Activated T-cell treated with anti-CD3 and anti-CD28 coated beads, Interleukin-2, amount 50 U/mL, for 4 hours (primary cell): ENCODE data around the gene STXBP6. TPM values are rescaled to one million over a fixed set of nuclear protein-coding genes. Genes with fewer than 3 reads are reported as not detected.

ENCODE experiments used
- ATAC-seq, 2 donors: fragments of 200-7000 bp; cut with Tn5 transposase; one replicate each; pipeline ENCODE4 v1.10.0; 2021
- DNase-seq: peaks from one replicate; pipeline ENCODE4 v3.0.0-alpha.2; 2020
- H3K27me3 Mint-ChIP-seq: one replicate; pipeline ENCODE4 v1.8.0; 2021; ENCODE audit warnings: low read depth, mixed read lengths
- H3K36me3 Mint-ChIP-seq: one replicate; pipeline ENCODE4 v1.8.0; 2022; ENCODE audit warnings: mixed read lengths; ENCODE audit not compliant: insufficient read depth
- H3K4me1 Mint-ChIP-seq: one replicate; pipeline ENCODE4 v1.8.0; 2021; ENCODE audit warnings: low read depth, mixed read lengths
- H3K4me3 Mint-ChIP-seq: one replicate; pipeline ENCODE4 v1.8.0; 2021; ENCODE audit warnings: mild to moderate bottlenecking, moderate library complexity, mixed read lengths
- H3K9me3 Mint-ChIP-seq: one replicate; pipeline ENCODE4 v1.8.0; 2021; ENCODE audit warnings: mixed read lengths
- total RNA-seq, 3 donors: library from RNA; stranded (reverse); gene quantifications; one replicate each; pipeline ENCODE4 v1.2.1, GENCODE V29; 2021

STXBP6 gene
- total RNA-seq, 3 donors from 2014 or later = 0.18 TPM; not detected in 2

DNA sequence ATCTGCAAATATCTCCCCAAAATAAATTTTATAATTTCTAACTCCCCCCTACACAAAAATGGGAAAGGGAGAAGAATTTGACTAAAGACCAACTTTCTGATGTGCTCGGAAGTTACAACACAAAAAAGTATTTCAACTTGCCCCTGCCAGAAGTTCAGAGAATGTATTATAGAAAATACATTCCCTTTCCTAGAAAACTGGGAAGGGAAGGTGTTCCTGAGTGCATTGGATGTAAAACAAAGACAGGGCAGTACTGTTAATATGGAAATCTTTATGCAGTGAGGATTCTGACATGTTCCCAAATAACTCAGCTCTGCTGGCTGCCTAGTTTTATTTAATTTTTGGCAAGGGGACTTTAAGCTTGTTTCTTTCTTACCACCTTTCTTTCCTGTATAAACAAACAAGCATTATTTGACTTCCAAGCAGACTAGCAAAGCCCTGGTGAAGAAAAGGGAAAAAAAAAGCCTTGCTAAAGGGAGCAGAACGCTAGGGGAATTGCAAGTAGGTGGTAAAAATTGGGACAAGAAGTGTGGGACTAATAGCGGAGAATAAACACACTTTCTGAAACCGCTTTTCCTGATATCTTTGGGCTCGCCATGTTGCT lies 124.1 kb downstream of the STXBP6 start:
- no peak for DNase-seq
- no peak for ATAC-seq
- Mint-ChIP-seq H3K36me3 (no peaks in the 10 kb centered on the region), H3K9me3 (no peaks in the 10 kb centered on the region), H3K4me1 (no peaks in the 10 kb centered on the region), H3K4me3 (no peak overlapping the region), H3K27me3 (peaks cover 15% of the 10 kb centered on the region)

DNA sequence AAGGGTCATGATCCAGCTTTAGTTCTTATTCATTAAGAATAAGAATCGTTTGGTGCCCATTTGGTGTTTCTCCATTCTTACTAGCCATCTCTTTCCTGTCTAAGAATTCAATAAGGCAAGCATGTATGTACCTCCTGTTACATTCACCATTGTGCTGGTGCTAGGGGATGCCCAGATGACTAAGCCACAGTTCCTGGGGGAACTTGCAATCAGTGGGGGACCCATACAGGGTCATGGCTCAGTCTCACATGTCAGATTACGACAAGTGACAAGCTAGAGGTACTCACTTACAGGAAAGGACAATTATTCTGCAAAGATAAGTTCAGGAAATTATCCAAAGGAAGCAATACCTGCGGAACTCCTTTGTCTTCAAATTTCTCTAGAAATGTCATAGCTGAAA lies 125.4 kb downstream of the STXBP6 start:
- H3K27me3 Mint-ChIP-seq = peaks cover 15% of the 10 kb centered on the region
- no peak for DNase-seq
- H3K36me3 Mint-ChIP-seq = no peaks in the 10 kb centered on the region
- H3K9me3 Mint-ChIP-seq = no peaks in the 10 kb centered on the region
- H3K4me1 Mint-ChIP-seq = no peaks in the 10 kb centered on the region
- no peak overlapping the region for H3K4me3 Mint-ChIP-seq
- no peak for ATAC-seq

DNA sequence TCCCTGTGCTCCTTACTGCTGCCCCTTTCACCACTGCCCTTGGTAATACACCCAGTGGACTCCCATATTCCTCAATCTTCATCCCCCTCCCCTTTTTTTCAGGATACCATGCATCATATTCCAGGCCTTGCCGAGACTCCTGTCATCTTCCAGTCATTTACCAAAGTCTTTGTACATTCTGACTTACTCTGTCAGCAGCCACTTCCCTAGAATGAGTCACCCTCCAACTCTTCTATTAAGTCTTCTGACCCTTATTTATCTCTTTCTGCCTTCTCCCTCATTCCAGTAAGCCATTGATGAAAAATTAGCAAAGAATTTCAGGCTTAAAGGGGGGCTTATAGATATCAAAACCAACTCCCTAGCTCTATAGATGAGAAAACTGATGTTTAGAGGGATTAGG lies 128.0 kb downstream of the STXBP6 start:
- no peak for DNase-seq
- H3K36me3 Mint-ChIP-seq = no peaks in the 10 kb centered on the region

DNA sequence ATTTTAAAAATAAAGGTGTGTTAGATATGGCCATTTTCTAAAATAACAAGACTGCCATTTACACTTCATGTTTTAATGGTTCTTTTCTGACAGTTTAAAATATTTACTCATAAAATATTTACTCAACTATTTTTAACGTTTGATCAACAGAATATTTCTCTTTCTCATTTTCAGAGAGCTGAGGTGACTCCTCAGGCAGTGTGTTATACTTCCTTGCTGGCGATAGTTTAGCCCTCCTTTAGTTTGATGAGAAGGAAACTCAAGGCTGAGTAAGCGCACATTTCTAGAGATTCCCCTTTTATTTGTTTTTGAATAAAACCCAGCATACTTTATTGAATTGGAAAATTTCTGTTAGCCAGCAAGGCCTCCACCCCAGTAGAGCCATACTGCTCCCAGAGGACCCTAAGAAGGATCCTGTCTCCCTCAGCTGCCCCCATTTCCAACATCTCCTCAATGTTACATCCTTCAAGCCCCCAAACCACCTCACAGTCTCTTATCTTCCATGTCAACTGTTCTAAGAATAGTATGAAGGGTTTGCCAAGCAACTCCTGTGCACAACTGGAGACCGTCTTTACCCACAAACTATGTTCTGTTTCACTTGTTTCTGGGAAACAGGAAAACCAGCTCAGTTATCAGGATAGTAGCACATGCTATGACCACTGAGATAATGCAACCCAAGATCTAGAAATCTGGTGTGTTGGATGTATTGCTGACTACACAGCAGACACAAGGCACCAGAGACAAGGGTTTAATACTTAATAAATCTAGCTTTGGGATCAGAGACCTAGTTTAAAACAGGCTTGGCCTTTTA lies 129.5 kb downstream of the STXBP6 start:
- Mint-ChIP-seq H3K9me3 (no peaks in the 10 kb centered on the region), H3K27me3 (peaks cover 18% of the 10 kb centered on the region)
- no peak for DNase-seq

More for the DNA sequence above, 128.0 kb downstream of the STXBP6 start:
- no peak overlapping the region for H3K4me3 Mint-ChIP-seq
- no peaks in the 10 kb centered on the region for H3K9me3 Mint-ChIP-seq
- H3K27me3 Mint-ChIP-seq = peaks cover 18% of the 10 kb centered on the region
- H3K4me1 Mint-ChIP-seq = no peaks in the 10 kb centered on the region
- no peak for ATAC-seq

DNA sequence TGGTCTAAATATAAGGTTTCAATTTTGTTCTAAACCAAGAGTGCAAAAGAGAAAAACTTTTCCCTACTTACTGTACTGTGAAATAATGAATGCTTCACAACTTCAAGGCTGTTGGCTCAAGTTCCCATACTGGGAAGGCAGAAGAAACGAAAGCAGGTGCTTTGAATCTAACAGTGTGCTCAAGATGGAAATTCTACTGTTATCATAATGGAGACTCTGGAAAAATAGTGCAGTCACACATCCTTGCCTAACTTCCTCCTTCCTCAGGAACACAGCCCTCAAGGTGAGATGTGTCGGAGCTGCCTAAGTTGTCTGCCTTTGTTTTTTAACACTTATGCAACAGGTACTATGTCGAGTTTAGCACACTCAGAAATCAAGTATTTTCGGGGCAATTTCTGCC lies 131.1 kb downstream of the STXBP6 start:
- H3K4me1 Mint-ChIP-seq = no peaks in the 10 kb centered on the region
- H3K27me3 Mint-ChIP-seq = peaks cover 18% of the 10 kb centered on the region
- no peak overlapping the region for H3K4me3 Mint-ChIP-seq
- DNase-seq (no peak), ATAC-seq (no peak)
- no peaks in the 10 kb centered on the region for H3K36me3 Mint-ChIP-seq
- no peaks in the 10 kb centered on the region for H3K9me3 Mint-ChIP-seq

More for the DNA sequence above, 129.5 kb downstream of the STXBP6 start:
- no peaks in the 10 kb centered on the region for H3K4me1 Mint-ChIP-seq
- no peak overlapping the region for H3K4me3 Mint-ChIP-seq
- ATAC-seq = no peak
- no peaks in the 10 kb centered on the region for H3K36me3 Mint-ChIP-seq

DNA sequence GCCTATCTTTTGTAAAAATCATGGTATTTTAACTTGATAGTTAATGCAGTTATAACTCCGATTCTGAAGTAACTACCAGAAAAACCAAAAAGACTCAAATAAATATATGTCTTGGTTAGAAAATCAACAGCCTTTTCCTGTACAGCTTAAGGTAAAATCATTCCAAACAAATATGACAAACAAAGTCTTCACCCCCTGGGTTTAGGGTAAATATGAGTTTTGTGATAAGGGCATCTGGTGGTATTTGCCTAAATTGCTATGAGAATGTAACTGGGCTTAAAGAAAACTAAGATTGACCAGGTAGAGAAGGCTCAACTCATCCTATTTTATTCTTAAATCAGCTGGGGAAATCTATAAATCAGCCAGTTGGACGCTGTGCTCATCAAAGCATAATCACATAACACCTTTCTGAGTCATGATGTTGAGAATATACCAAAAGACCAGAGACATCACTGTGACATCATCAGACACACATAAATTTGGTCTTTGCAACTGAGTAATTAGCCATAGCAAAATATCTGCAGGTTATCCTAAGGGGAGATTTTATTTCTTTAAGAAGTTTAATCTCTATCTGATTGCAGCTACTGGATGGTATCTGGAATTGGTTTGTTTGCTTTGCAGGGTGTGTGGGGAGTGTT lies 133.9 kb downstream of the STXBP6 start:
- DNase-seq = no peak
- Mint-ChIP-seq H3K4me3 (no peak overlapping the region), H3K27me3 (peaks cover 17% of the 10 kb centered on the region), H3K9me3 (no peaks in the 10 kb centered on the region), H3K36me3 (no peaks in the 10 kb centered on the region), H3K4me1 (no peaks in the 10 kb centered on the region)
- no peak for ATAC-seq

DNA sequence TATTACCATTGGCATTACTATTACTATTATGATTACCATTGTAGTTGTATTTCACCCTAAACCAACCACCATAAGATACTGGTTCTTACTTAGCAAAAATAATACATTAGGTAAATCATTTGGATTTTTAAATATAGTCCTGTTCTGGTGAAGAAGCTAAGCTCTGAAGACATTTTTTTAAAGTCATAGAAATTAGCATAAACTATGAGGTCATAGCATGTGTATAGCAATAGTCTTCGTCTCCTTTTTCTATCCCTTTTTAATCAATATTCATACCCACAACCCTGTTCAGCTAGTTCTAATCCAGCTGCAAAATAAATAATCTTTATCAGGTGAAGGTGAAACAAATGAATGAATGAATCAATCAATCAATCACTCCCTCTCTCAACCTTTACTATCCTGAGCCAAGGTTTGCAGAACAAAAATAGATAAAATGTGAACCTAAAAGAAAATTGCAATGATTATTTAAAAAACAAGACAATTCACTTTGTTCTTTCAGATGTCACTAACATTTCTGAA lies 134.5 kb downstream of the STXBP6 start:
- no peaks in the 10 kb centered on the region for H3K9me3 Mint-ChIP-seq
- H3K36me3 Mint-ChIP-seq = no peaks in the 10 kb centered on the region
- no peaks in the 10 kb centered on the region for H3K4me1 Mint-ChIP-seq
- ATAC-seq = no peak
- DNase-seq = no peak
- H3K4me3 Mint-ChIP-seq = no peak overlapping the region
- H3K27me3 Mint-ChIP-seq = peaks cover 18% of the 10 kb centered on the region

DNA sequence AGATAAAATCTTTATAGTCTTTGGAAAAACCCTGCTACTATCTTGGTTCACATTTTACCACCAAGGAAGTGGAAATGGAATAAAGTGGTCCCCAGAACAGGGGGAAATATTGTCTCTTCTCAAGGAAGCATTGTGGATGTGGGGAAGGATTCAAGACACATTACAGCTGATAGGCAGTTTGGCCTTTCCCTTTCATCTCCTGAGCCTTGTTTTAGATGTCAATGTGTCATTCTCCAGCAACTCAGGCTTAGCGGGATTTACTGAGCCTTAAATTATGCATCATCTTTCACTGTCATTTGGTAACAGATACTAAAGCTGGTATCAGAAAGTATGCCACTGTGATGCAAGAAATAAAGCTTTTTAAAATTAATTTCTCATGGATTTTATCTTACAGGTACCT lies 136.2 kb downstream of the STXBP6 start:
- no peaks in the 10 kb centered on the region for H3K36me3 Mint-ChIP-seq
- H3K4me1 Mint-ChIP-seq = no peaks in the 10 kb centered on the region
- ATAC-seq (no peak), DNase-seq (no peak)
- H3K27me3 Mint-ChIP-seq = peaks cover 20% of the 10 kb centered on the region
- H3K4me3 Mint-ChIP-seq = no peak overlapping the region
- H3K9me3 Mint-ChIP-seq = no peaks in the 10 kb centered on the region

DNA sequence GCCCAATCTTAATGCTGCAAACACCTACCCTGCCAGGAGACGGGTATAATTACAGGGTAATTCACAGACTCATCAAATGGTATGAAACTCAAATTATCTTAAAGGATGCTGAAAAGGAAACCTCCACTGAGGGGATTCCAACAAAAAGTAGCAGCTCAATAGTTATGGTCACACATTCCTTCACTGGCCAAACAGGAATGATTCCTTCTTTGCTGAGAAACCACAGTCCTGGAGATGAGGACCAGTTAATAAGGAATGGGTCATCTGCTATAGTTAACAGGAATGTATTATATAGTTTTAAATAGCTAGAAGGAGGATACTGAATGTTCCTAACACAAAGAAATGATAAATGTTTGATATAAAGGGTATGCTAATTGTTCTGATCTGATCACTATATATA lies 136.9 kb downstream of the STXBP6 start:
- Mint-ChIP-seq H3K4me1 (no peaks in the 10 kb centered on the region), H3K4me3 (no peak overlapping the region), H3K9me3 (no peaks in the 10 kb centered on the region), H3K36me3 (no peaks in the 10 kb centered on the region), H3K27me3 (peaks cover 20% of the 10 kb centered on the region)
- ATAC-seq (no peak), DNase-seq (no peak)

DNA sequence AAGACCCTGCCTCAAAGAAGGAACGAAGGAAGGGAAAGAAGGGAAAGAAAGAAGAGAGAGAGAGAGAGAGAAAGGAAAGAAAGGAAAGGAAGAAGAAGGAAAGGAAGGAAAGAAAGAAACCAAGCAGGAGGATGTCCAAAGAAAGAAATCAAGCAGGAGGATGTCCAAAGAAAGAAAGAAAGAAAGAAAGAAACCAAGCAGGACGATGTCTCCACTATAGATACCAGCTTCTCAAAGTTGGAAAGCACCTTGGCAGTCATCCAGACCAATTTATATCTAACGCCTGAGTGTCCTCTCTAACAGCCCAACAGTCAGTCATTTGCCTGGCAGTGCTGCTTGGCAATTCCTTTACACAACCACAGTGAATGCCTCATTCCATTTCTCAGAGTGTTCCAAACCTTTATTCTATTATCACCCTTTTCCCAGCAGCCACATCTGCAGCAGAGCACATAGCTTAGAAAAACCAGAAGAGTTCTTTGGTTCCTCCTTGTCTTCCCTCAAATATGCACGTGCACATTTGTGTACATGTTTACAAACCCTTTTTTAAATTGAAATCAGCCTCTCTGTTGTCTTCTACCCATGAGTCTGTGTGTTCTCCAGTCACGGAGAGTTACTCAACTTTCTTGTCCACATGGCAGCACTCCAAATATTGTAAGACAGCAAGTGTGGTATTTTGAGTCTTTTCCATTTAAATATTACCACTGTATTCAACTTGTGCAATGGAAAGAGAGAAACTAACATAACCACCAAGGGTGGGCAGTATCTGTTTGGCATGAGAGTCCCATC lies 138.4 kb downstream of the STXBP6 start:
- Mint-ChIP-seq H3K9me3 (no peaks in the 10 kb centered on the region), H3K27me3 (peaks cover 24% of the 10 kb centered on the region), H3K4me3 (no peak overlapping the region), H3K4me1 (no peaks in the 10 kb centered on the region), H3K36me3 (no peaks in the 10 kb centered on the region)
- ATAC-seq (no peak), DNase-seq (no peak)

DNA sequence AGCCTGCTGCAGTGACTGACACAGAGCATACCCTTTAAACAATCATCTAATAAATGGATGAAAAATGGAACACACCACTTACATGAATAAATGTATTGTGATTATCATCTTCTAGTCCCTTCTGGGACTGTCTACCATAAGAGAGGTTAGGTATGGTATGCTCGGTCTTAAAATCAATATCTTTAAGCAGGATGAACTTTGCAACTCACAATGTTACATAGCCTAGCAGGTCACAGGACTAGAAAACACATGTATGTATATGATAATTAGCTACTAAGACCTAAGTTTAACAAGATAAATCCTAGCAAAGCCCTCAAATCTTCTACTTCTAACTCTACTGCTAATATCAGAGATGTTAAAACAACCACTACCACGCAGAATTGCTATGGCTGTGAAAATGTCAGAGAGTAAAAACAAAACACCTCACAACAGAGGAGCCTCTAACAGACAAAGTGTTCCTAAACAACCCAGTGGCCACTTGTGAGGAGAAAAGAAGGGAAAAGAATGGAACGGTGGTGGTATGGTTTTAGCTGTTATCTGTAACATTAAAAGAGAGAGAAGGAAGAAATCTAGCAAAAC lies 139.4 kb downstream of the STXBP6 start:
- H3K36me3 Mint-ChIP-seq = no peaks in the 10 kb centered on the region
- no peak for DNase-seq
- ATAC-seq = no peak
- peaks cover 20% of the 10 kb centered on the region for H3K27me3 Mint-ChIP-seq
- H3K9me3 Mint-ChIP-seq = no peaks in the 10 kb centered on the region
- H3K4me1 Mint-ChIP-seq = no peaks in the 10 kb centered on the region
- H3K4me3 Mint-ChIP-seq = no peak overlapping the region

DNA sequence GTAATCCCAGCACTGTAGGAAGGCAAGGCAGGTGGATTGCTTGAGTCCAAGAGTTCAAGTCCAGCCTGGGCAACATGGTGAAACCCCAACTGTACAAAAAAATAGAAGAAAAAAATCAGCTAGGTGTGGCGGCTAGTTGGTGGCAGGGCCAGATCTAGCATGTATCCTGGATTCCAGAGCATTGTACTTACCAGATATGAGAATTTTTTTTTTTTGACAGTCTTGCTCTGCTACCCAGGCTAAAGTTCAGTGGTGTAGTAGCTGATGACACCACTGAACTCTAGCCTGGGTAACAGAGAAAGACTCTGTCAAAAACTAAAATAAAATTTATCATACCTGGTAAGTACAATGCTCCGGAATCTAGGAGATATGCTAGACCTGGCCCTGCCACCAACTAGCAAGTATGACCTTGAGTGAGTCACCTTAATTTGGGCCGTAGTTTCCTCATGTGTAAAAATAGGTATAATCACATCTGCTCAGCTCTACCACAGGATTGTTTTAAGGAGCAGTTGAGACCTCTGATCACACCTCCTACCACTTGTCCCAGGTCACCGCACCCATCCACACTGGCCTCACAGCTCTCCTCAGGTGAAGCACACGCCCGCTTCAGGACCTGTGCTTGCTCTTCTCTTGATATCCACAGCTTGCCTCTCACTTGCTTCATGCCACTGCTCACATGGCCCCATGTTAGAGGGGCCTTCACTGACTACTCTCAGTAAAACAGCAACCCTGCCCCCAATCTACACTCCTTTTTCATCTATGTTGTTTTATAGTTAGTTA lies 140.2 kb downstream of the STXBP6 start:
- H3K9me3 Mint-ChIP-seq = no peaks in the 10 kb centered on the region
- H3K27me3 Mint-ChIP-seq = peaks cover 20% of the 10 kb centered on the region
- DNase-seq (no peak), ATAC-seq (no peak)
- no peak overlapping the region for H3K4me3 Mint-ChIP-seq
- no peaks in the 10 kb centered on the region for H3K36me3 Mint-ChIP-seq
- no peaks in the 10 kb centered on the region for H3K4me1 Mint-ChIP-seq

DNA sequence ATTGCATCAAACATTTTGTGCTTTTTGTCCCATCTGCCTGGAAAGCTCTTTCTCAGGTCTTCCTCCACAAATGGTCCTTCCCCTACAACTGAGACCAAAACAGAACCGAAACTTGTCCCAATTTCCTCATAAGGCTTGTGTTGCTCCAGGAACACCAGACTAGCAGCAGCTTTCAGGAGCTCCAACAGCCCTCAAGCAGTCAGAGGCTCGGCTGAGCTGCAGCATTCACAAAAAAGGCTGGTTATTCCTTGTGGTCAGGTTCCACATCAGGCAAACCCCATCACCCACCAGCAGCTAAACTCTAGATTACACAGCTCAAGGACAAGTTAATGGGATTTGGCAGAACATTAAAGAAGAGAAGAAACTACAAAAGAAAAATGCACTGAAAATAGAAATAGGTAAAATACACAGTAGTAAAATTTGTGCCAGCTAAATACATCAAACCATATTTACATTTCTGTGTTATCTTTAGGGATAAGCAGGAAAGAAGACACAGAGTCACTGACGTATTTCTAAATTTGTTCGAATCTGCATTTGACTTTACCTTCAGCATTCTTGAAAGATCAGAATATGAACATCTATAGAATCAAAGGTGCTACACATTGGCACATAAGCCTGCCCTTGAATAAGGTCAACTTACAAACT lies 141.2 kb downstream of the STXBP6 start:
- no peaks in the 10 kb centered on the region for H3K9me3 Mint-ChIP-seq
- peaks cover 17% of the 10 kb centered on the region for H3K27me3 Mint-ChIP-seq
- H3K4me1 Mint-ChIP-seq = no peaks in the 10 kb centered on the region
- H3K4me3 Mint-ChIP-seq = no peak overlapping the region
- H3K36me3 Mint-ChIP-seq = no peaks in the 10 kb centered on the region
- DNase-seq (no peak), ATAC-seq (no peak)
